HG03575 (cell line): Measurements from ENCODE around the gene ZNF391.
"Not testable (repeated sequence)": the region's sequence is repeated elsewhere in the genome, so short reads cannot be mapped to it uniquely, and the experiment has no call there.

Experiments
- ATAC-seq: cut with Tn5 transposase; IDR thresholded peaks from one replicate; pipeline ENCODE4 v1.9.1; 2021; ENCODE audit not compliant: unreplicated experiment, insufficient number of reproducible peaks, low FRiP score; ENCODE audit errors: extremely low read depth

Gene ZNF391

DNA sequence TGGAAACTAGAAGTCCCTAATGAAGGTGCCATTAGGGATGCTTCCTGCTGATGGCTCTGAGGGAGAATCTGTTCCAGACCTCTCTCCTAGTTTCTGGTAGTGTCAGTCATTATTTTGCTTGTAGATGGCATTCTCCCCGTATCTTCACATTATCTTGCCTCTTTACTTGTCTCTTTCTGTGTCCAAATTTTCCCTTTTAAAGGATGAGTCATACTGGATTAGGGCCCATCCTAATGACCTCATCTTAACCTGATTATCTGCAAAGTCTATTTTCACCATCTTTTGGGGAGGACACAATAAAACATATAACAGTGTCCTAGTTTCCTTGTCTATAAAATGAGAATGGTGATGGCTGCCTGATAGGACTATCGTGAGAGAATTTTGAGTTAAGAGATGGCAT lies 27.3 kb downstream of the ZNF391 start:
- ATAC-seq: no peak

DNA sequence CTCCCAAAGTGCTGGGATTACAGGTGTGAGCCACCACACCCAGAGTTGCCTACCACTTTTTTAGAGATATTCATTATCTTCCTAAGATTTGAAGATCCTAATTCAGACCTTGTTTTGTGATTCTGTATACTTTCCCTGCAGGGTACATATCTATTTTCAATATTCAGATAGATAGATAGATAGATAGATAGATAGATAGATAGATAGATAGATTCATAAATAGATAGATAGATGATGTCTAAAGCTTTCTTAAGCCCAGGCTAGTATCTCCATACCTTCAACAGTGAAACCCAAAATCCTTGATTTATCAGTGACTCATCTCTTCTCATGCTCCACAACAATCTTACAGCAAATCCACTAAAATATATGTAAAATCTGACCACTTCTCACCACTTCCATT lies 30.8 kb downstream of the ZNF391 start:
- ATAC-seq: no peak

DNA sequence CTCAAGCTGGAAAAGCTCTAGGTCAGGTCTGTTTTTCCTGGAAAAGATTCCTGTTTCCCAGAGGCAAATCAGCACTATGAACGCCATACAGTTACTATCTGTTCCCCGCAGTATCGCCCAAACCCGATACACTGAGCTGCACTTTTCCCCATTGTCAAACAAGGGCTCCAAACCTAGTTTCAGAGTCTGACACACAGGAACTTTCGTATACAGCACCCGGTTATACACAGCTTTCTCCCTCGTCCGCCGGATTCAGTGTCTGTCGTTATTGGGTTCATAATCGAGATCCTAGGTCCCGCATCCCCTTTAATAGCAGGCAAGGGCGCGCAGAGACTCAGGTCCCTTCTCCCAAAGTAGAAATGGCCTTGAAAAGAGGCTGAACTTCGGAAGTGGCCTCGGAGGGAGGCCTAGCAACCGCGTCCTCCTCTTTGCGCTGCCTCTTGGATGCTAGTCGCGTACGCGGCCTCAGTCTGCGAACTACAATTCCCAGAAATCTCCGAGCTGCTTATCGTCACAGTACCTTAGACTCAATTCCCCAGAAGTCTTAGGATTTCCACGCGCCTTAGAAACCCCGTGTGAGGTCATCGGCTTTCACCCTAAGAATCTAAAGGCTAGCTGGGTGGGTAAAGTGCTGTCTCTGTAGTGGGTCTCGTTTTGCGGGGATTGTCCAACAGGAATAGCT lies 34.2 kb downstream of the ZNF391 start:
- ATAC-seq: no peak

DNA sequence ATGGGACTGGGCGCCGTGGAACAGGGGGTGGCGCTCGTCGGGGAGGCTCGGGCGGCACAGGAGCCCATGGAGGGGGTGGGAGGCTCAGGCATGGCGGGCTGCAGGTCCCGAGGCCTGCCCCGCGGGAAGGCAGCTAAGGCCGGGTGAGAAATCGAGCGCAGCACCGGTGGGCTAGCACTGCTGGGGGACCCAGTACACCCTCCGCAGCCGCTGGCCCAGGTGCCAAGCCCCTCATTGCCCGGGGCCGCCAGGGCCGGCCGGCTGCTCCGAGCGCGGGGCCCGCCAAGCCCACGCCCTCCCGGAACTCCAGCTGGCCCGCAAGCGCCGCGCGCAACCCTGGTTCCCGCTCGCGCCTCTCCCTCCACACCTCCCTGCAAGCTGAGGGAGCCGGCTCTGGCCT lies 36.3 kb downstream of the ZNF391 start:
- ATAC-seq: not testable (repeated sequence)

DNA sequence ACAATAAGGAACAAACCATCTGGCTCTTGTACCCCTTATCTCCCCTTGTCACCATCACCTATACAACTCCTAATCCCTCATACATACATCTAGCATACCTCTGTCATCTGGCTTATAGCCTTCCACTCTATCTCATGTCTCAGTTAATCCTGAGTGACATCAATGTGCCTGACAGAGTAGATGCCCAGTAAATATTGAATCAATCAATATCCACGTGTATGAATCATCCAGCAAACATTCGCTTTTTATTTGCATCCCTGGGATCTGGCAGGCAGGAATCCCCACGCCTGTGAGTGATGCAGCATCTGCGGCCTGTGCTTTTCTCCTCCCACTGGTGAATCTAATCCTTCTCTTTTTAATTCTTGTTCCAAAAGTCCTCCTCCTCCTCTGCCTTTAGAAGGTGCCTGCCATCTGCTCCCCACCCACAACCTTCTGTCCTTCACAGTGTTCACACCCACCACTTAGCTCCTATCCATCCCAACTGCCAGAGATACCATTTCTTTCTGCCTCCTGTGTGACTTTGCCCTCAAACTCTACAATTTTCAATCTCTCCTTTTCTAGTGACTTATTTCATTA lies 37.6 kb downstream of the ZNF391 start:
- no peak for ATAC-seq

DNA sequence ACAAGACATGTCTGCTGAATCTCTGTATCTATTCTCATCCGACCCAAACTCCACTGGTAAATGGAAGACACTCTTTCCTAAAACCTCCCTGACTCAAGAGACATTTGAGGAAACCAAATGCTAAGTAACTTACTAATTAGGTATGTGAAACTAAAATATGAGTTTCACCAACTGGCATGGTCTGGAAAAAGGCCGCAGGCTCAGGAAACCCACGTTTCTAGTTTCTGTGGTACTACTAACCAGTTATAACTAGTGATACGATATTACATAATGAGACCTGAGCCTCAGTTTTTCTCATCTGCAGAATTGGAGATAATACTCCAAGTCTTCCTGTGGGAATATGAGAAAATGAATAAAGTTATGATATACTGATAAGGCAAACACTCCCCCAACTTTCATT lies 39.9 kb downstream of the ZNF391 start:
- ATAC-seq: no peak

DNA sequence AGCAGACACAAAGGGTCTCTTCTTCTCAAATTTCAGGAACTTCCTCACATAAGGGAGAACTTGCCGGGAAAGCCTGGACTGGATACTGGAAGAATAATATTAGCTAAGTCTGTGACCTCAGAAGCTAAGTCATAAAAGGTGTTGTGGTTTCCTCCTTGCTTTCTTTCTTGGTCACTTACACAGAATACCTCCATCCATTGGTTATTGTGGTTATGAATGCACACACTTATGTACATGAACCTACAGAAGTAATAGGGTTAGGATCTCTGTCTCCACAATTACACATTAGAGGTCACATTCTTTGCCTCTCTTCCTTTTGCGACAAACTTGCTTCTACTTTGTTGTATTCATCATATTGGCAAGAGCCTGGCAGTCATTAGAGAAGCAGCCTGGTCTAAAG lies 40.4 kb downstream of the ZNF391 start:
- no peak for ATAC-seq

DNA sequence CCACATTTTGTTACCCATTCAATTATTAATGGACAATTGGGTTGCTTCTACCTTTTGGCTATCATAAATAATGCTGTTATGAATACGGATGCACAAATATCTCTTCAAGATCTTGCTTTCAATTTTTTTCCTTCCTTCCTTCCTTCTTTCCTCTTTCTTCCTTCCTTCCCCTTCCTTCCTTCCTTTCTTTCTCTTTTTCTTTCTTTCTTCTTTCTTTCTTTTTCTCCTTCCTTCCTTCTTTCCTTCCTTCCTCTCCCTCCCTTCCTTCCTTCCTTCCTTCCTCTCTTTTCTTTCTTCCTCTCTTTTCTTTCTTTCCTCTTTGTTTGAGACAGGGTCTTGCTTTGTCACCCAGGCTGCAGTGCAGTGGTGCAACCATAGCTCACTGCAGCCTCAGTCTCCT lies 45.2 kb downstream of the ZNF391 start:
- ATAC-seq: no peak

DNA sequence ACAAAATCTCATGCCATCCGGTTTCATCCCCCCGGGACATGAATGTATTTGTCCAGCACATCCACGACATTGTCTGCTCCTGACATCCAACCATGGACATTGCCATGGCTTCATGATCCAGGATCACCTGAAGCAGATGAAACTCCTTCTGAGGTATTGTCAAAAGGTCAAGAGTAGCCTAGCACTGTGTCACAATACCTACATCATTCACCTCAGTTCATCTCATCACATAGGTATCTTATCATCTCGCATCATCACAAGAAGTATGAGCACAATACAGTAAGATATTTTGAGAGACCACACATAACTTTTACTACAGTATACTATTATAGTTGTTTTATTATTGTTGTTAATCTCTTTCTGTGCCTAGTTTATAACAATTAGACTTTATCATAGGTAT lies 50.8 kb downstream of the ZNF391 start:
- ATAC-seq: no peak

DNA sequence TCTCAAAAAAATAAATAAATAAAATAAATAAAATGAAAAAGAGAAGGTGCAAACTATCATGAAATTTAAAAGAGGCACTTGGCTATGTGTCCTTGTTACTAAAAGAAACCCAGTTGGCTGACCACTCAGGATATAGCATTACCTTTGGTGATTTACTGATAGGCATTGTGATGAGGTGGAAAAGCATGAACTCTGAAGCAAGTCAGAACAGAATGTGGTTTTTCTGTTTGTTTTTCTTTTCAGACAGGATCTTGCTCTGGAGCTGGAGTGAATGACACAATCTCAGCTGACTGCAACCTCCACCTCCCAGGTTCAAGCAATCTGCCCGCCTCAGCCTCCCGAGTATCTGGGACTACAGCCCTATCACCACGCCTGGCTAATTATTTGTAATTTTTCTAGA lies 52.4 kb downstream of the ZNF391 start:
- ATAC-seq: no peak

DNA sequence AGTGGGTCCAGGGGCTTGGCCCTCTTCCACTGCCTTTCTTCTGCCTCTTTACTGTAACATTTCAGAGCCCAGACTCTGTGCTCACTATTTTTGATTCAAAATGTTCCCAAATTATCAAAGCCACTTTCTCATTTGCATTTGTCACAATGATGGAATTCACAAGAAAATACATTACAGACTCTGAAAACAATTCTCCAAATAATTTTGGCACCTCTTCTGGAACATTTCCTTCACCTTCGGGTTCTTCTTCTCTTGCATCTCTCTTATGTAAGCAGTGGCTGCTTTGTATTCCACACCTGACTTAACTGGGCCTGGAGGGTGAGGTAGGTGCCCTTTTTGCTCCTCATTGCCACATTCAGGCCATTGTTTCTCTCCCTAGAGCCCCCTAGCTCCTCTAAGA lies 54.4 kb downstream of the ZNF391 start:
- no peak for ATAC-seq

DNA sequence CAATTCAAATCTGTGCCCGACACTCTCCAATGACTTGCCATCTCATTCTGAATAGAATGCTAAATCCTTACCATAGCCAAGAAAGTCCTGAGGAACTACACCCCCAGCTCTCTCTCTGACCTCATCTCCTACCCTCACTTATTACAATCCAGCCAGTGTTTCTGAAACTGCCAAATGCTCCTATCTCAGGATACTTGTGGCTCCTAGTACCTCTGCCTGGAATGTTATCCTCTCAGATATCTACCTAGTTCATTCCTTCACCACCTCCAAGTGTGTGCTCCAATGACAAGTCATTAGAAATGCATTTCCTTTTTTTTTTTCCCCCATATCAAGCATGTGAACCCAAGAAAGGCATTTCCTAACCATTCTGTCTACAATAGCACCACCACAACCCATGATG lies 59.9 kb downstream of the ZNF391 start:
- ATAC-seq: no peak

DNA sequence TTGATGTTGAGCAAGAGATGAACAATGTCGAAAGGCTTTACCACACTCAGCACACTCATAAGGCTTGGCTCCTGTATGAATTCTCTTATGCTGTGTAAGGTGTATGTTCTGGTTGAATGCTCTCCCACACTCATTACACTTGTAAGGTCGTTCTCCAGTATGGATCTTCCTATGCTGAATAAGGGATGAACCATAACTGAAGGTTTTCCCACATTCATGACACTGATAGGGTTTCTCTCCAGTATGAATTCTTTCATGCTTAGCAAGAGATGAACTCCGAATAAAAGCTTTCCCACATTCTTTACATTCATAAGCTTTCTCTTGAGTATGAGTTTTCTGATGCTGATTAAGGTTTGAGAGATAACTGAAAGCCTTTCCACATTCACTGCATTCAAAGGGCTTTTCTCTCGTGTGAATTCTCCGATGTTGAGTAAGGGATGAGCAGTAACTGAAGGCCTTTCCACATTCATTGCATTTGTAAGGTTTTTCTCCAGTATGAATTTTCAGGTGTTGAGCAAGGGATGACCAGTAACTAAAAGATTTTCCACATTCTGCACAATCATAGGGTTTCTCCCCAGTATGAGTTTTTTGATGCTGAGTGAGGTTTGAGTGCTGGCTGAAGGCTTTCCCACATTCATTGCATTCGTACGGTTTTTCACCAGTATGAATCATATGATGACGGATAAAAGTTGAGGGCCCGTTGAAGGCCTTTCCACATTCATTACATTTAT lies 63.3 kb downstream of the ZNF391 start:
- no peak for ATAC-seq

DNA sequence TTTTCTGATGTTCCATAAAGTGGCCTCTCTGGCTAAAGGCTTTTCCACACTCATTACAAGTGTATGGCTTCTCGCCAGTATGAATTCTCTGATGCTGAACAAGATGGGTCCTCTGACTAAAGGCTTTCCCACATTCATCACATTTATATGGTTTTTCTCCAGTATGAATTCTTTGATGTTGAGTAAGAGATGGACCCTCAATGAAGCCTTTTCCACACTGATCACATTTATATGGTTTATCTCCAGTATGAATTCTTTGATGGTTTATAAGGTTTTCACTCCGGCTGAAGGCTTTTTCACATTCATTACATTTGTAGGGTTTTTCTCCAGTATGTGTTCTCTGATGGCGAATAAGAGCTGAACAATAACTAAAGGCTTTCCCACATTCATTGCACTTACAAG lies 63.9 kb downstream of the ZNF391 start:
- ATAC-seq: no peak
